GM18907 (cell line): ENCODE data around the gene ERFL.
"Not testable (repeated sequence)": the region's sequence is repeated elsewhere in the genome, so short reads cannot be mapped to it uniquely, and the experiment has no call there.

ENCODE experiments used
- ATAC-seq: cut with Tn5 transposase; IDR thresholded peaks from one replicate; pipeline ENCODE4 v1.9.1; 2021; ENCODE audit warnings: mild to moderate bottlenecking, moderate library complexity; ENCODE audit not compliant: unreplicated experiment

Gene ERFL

GRCh38 chr19:41914424-41914834, 13.8 kb downstream of the ERFL start:
- not testable (repeated sequence) for ATAC-seq

- ATAC-seq = no peak
Observed at GRCh38 chr19:41913538-41914423, 14.5 kb downstream of the ERFL start.

GRCh38 chr19:41912899-41913537, 15.2 kb downstream of the ERFL start:
- no peak for ATAC-seq

- no peak for ATAC-seq
Observed at GRCh38 chr19:41911889-41912731, 16.1 kb downstream of the ERFL start.

- ATAC-seq = no peak
Observed at GRCh38 chr19:41910992-41911888, 17.0 kb downstream of the ERFL start.

GRCh38 chr19:41910240-41910991, 17.8 kb downstream of the ERFL start:
- ATAC-seq = no peak

GRCh38 chr19:41909706-41910105, 18.5 kb downstream of the ERFL start:
- no peak for ATAC-seq

- ATAC-seq = no peak
Observed at GRCh38 chr19:41908724-41909464, 19.4 kb downstream of the ERFL start.

GRCh38 chr19:41907994-41908615, 20.1 kb downstream of the ERFL start:
- no peak for ATAC-seq

GRCh38 chr19:41906916-41907680, 21.2 kb downstream of the ERFL start:
- no peak for ATAC-seq

- ATAC-seq = no peak
Observed at GRCh38 chr19:41906271-41906670, 22.0 kb downstream of the ERFL start.

- ATAC-seq = no peak
Observed at GRCh38 chr19:41905273-41906002, 22.8 kb downstream of the ERFL start.

- no peak for ATAC-seq
Observed at GRCh38 chr19:41904118-41904870, 24.0 kb downstream of the ERFL start.

GRCh38 chr19:41903193-41903953, 24.9 kb downstream of the ERFL start:
- no peak for ATAC-seq

- no peak for ATAC-seq
Observed at GRCh38 chr19:41902594-41902993, 25.7 kb downstream of the ERFL start.
